IMR-90 (cell line): ENCODE measurements around the gene GRN. TPM values are rescaled to one million over a fixed set of nuclear protein-coding genes. Genes with fewer than 3 reads are reported as not detected.
A peak's percentile ranks its signal among the peaks of the same experiment; 100 is the strongest.
"Not testable (repeated sequence)": the region's sequence is repeated elsewhere in the genome, so short reads cannot be mapped to it uniquely, and the experiment has no call there.

Experiments used
- ATAC-seq: fragments of 200-7000 bp; cut with Tn5 transposase; 2 replicates; pipeline ENCODE4 v1.9.1; 2020; ENCODE audit warnings: low read depth, mild to moderate bottlenecking, moderate library complexity
- BruUV-seq: library from RNA; stranded (reverse); fragments of 400-500 nt; replicated peaks from 2 replicates; lab custom pipeline; 2021; lab: Mats Ljungman, UMichigan
- CTCF ChIA-PET: fragments of 300-600 bp; formaldehyde crosslinking; extraction: SDS; loops from one replicate; lab custom pipeline; 2021; ENCODE audit warnings: antibody characterized with exemption; lab: Yijun Ruan, JAX
- POLR2A ChIA-PET: fragments of 300-600 bp; sonication (Branson Sonifier 250); formaldehyde crosslinking; loops from one replicate; lab custom pipeline; 2022; ENCODE audit warnings: antibody characterized with exemption; ENCODE audit not compliant: unreplicated experiment; lab: Charles Lee
- DNase-seq: peaks from one replicate; pipeline ENCODE4 v3.0.0; 2013
- H2AFZ ChIP-seq: replicated peaks from 2 replicates; pipeline ENCODE3; 2013; ENCODE audit warnings: low read length, mild to moderate bottlenecking; ENCODE audit not compliant: poor library complexity
- H2AK5ac ChIP-seq: 2 replicates; pipeline ENCODE4 v1.6.1; 2013; ENCODE audit warnings: low read depth, low read length, inconsistent platforms
- H2AK9ac ChIP-seq: replicated peaks from 2 replicates; pipeline ENCODE3; 2013; ENCODE audit warnings: mild to moderate bottlenecking, low read depth, low read length, moderate library complexity; ENCODE audit not compliant: poor library complexity
- H2BK120ac ChIP-seq: 2 replicates; pipeline ENCODE4 v1.6.1; 2013; ENCODE audit warnings: low read depth, low read length, inconsistent platforms
- H2BK15ac ChIP-seq: 3 replicates; pipeline ENCODE4 v1.6.1; 2013; ENCODE audit warnings: low read depth, low read length, inconsistent platforms
- H2BK20ac ChIP-seq: 2 replicates; pipeline ENCODE4 v1.6.1; 2013; ENCODE audit warnings: low read depth, mild to moderate bottlenecking, inconsistent platforms, low read length, moderate library complexity
- H2BK5ac ChIP-seq: 2 replicates; pipeline ENCODE4 v1.6.1; 2013; ENCODE audit warnings: mild to moderate bottlenecking, low read depth, low read length, inconsistent platforms; ENCODE audit not compliant: poor library complexity, severe bottlenecking
- H3K14ac ChIP-seq: replicated peaks from 2 replicates; pipeline ENCODE4 v1.6.1; 2013; ENCODE audit warnings: low read depth, low read length, inconsistent platforms
- H3K18ac ChIP-seq: 2 replicates; pipeline ENCODE4 v1.6.1; 2013; ENCODE audit warnings: low read depth, low read length, control low read depth
- H3K23ac ChIP-seq: 2 replicates; pipeline ENCODE4 v1.6.1; 2013; ENCODE audit warnings: low read depth, low read length, inconsistent platforms
- H3K27ac ChIP-seq: 2 replicates; pipeline ENCODE4 v1.5.1; 2013; ENCODE audit warnings: mild to moderate bottlenecking, control low read depth, low read length; ENCODE audit not compliant: insufficient read depth
- H3K27me3 ChIP-seq: 2 replicates; pipeline ENCODE4 v1.6.1; 2013; ENCODE audit warnings: low read length; ENCODE audit not compliant: control insufficient read depth, insufficient read depth
- H3K36me3 ChIP-seq: 2 replicates; pipeline ENCODE4 v1.6.1; 2013; ENCODE audit warnings: low read length, mixed read lengths; ENCODE audit not compliant: control insufficient read depth, insufficient read depth
- H3K4ac ChIP-seq: 2 replicates; pipeline ENCODE4 v1.6.1; 2013; ENCODE audit warnings: low read depth, low read length, inconsistent platforms
- H3K4me1 ChIP-seq: 2 replicates; pipeline ENCODE4 v1.6.1; 2013; ENCODE audit warnings: low read length, mixed read lengths; ENCODE audit not compliant: control insufficient read depth, insufficient read depth
- H3K4me2 ChIP-seq: 2 replicates; pipeline ENCODE4 v1.6.1; 2013; ENCODE audit warnings: low read depth, mild to moderate bottlenecking, control low read depth, low read length, moderate library complexity
- H3K4me3 ChIP-seq: 2 replicates; pipeline ENCODE4 v1.5.1; 2013; ENCODE audit warnings: low read depth, mild to moderate bottlenecking, control low read depth, low read length, moderate library complexity; ENCODE audit not compliant: insufficient read depth
- H3K56ac ChIP-seq: 2 replicates; pipeline ENCODE4 v1.6.1; 2013; ENCODE audit warnings: low read length, inconsistent platforms; ENCODE audit not compliant: insufficient read depth; ENCODE audit errors: extremely low read depth
- H3K79me1 ChIP-seq, 2 experiments: 2 replicates each; pipeline ENCODE4 v1.6.1; 2013; ENCODE audit warnings: low read length in 2 of 2, inconsistent platforms in 1 of 2, low read depth in 1 of 2
- H3K9ac ChIP-seq: 2 replicates; pipeline ENCODE4 v1.6.1; 2013; ENCODE audit warnings: low read depth, low read length, control low read depth
- H3K9me1 ChIP-seq: 2 replicates; pipeline ENCODE4 v1.6.1; 2013; ENCODE audit warnings: low read length, inconsistent platforms; ENCODE audit not compliant: insufficient read depth
- H3K9me3 ChIP-seq: 2 replicates; pipeline ENCODE4 v1.6.1; 2013; ENCODE audit warnings: low read length; ENCODE audit not compliant: control insufficient read depth, insufficient read depth
- H4K20me1 ChIP-seq: 2 replicates; pipeline ENCODE4 v1.6.1; 2013; ENCODE audit warnings: low read length, inconsistent platforms; ENCODE audit not compliant: insufficient read depth
- H4K5ac ChIP-seq: 2 replicates; pipeline ENCODE4 v1.6.1; 2013; ENCODE audit warnings: mild to moderate bottlenecking, low read depth, low read length, control low read depth
- H4K8ac ChIP-seq, 2 experiments: 2 replicates each; pipeline ENCODE4 v1.6.1; 2013; ENCODE audit warnings: low read depth in 2 of 2, low read length in 2 of 2, control low read depth in 1 of 2, inconsistent platforms in 1 of 2
- H4K91ac ChIP-seq: 2 replicates; pipeline ENCODE4 v1.6.1; 2013; ENCODE audit warnings: low read depth, low read length, inconsistent platforms; ENCODE audit not compliant: insufficient read depth
- BHLHE40 ChIP-seq: fragments of 150-350 bp; IDR thresholded peaks from 2 replicates; pipeline ENCODE4 v1.6.1; 2016; ENCODE audit warnings: mild to moderate bottlenecking, low read depth, low read length
- CEBPB ChIP-seq: IDR thresholded peaks from 2 replicates; pipeline ENCODE4 v1.6.1; 2012; ENCODE audit warnings: low read depth, low read length, improper control_type of control experiment
- POLR2A ChIP-seq: IDR thresholded peaks from 2 replicates; pipeline ENCODE4 v1.6.1; 2012; ENCODE audit warnings: mild to moderate bottlenecking, low read depth, low read length
- RCOR1 ChIP-seq: IDR thresholded peaks from 2 replicates; pipeline ENCODE4 v1.6.1; 2012; ENCODE audit warnings: mild to moderate bottlenecking, low read length, improper control_type of control experiment; ENCODE audit not compliant: insufficient replicate concordance
- WGBS, 2 experiments: methylation state at CpG; one replicate each; pipeline versions ENCODE4 v1.1.5 to v1.1.7; 2013; ENCODE audit warnings: missing lambda C conversion rate in 2 of 2; ENCODE audit not compliant: insufficient read length in 1 of 2; ENCODE audit errors: extremely low coverage in 2 of 2; 5-methylcytosine and 5-hydroxymethylcytosine counted together
- dilution Hi-C: fragments of 300-500 bp; cut with HindIII; formaldehyde crosslinking; loops from one replicate; pipeline ENCODE4 v1.14.3; 2018; ENCODE audit warnings: low sequenced_read_pairs; ENCODE audit not compliant: unreplicated experiment
- in situ Hi-C: fragments of 300-500 bp; cut with MboI; formaldehyde crosslinking; loops from 3 replicates; pipeline ENCODE4 v1.14.3; 2019; ENCODE audit warnings: low sequenced_read_pairs, inconsistent platforms, mixed read lengths
- intact Hi-C: fragments of 100-400 bp; cut with micrococcal nuclease; formaldehyde crosslinking; loops from 2 replicates; pipeline ENCODE4 v1.10.0; 2022
- polyA plus RNA-seq, 3 experiments: library from polyadenylated mRNA; depleted of rRNA; stranded (reverse); fragments of >200 nt; gene quantifications; 2 replicates each; pipeline ENCODE4 v1.2.3, GENCODE V29; 2012; ENCODE audit warnings: low replicate concordance in 1 of 3
- total RNA-seq: library from RNA; depleted of rRNA; stranded (reverse); fragments of >200 nt; gene quantifications from 2 replicates; pipeline ENCODE4 v1.2.3, GENCODE V29; 2012

GRN gene
- total and polyA plus RNA-seq, 2 of the 4 experiments (the other 2 are of a cell fraction), result 38.9 to 494 TPM

DNA sequence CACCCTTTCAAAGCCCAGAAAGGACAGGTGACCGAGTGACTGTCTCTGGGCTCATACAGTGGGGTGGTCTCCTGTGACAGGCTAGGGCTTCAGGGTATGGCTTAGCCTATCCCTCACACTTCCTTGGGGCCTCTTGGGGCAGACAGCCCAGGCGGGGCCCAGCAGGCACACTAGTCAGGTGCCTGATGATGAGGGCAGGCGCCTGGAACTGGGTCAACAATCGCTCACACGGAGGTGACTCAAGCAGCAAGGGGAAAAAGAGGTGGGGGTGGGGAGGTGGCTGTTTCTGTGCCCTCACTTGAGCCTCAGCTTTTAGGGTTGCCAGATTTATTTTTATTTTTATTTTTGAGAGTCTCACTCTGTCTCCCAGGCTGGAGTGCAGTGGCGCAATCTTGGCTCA is 6.4 kb upstream of the GRN start:
- Histone ChIP-seq H3K4ac (no peak overlapping the region), H4K5ac (no peak overlapping the region), H3K4me3 (no peak overlapping the region), H2BK20ac (no peak overlapping the region), H3K36me3 (no peaks in the 10 kb centered on the region), H3K56ac (no peak overlapping the region), H3K4me2 (no peak overlapping the region), H3K4me1 (no peaks in the 10 kb centered on the region), H3K27me3 (peaks cover 13% of the 10 kb centered on the region; the same call in 1 of the 2 replicates), H3K14ac (no peak overlapping the region), H2BK5ac (no peak overlapping the region), H3K23ac (no peak overlapping the region), H3K27ac (no peak overlapping the region), H3K9ac (no peak overlapping the region), H4K20me1 (no peaks in the 10 kb centered on the region), H2AFZ (no peak overlapping the region), H2AK5ac (no peak overlapping the region), H2AK9ac (no peak overlapping the region), H3K79me1 (no peaks in the 10 kb centered on the region), H2BK15ac (no peak overlapping the region), H2BK120ac (no peak overlapping the region), H4K8ac (no peak overlapping the region), H3K18ac (no peak overlapping the region), H3K9me1 (0 out of 2 replicates have a peak, but pooled peaks cover under 1% of the 10 kb centered on the region), H3K9me3 (no peaks in the 10 kb centered on the region), H4K91ac (no peak overlapping the region)
- ChIA-PET CTCF (no interaction called here), POLR2A (no interaction called here)
- no TSS peak for BruUV-seq
- WGBS, 2 experiments, result no CpG with 5 or more reads among the region's 6 CpGs
- TF ChIP-seq RCOR1 (no peak), POLR2A (no peak), BHLHE40 (peak; percentile 35; the same call in 1 of the 2 replicates), CEBPB (no peak)
- in situ Hi-C loops, result no loop called here
- dilution Hi-C loops, result no loop called here
- ATAC-seq (no peak), DNase-seq (peak; percentile 39)
- intact Hi-C loops, result no loop called here

DNA sequence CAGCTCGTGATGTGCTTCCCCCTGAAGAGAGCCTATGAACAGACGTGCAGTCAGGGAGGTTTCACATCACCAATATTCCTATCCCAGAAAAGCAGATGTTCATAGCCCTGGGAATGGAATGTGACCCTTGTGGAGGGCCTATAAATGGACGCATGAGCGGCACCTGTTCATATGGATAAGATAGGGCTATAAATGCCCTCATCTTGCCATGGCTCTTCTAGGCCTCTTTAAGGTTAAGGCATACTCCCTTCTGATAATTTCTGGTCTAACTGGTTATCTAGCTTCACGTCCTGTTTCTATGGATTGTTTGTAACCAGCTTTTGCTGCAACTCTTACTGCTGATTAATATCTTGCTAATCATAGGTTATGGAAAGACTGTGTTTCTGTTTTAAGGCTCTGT is 4.5 kb upstream of the GRN start:
- H2BK15ac ChIP-seq, H4K20me1 ChIP-seq, H4K8ac ChIP-seq, H3K14ac ChIP-seq, DNase-seq, H3K9ac ChIP-seq, H3K27ac ChIP-seq, in situ Hi-C loops, H3K36me3 ChIP-seq, dilution Hi-C loops, H3K18ac ChIP-seq, H4K91ac ChIP-seq, H3K79me1 ChIP-seq, H3K23ac ChIP-seq, intact Hi-C loops, H3K9me3 ChIP-seq, H3K27me3 ChIP-seq, H3K9me1 ChIP-seq, H4K5ac ChIP-seq, H2BK20ac ChIP-seq, H2BK5ac ChIP-seq, H2BK120ac ChIP-seq, BruUV-seq, H3K56ac ChIP-seq, CTCF ChIA-PET, H3K4me1 ChIP-seq, H3K4me2 ChIP-seq, H3K4ac ChIP-seq, H2AK9ac ChIP-seq, ATAC-seq, H2AFZ ChIP-seq, H2AK5ac ChIP-seq, H3K4me3 ChIP-seq, POLR2A ChIA-PET: not testable (repeated sequence)
- WGBS, 2 experiments, result no CpG with 5 or more reads among the region's 5 CpGs
